Panc1 (cell line): Measurements from ENCODE around the gene P2RY11.

Experiments
- POLR2AphosphoS5 ChIP-seq: IDR thresholded peaks from 2 replicates; pipeline ENCODE4 v1.6.1; 2012; ENCODE audit warnings: mild to moderate bottlenecking, low read depth, low read length, moderate library complexity
- TF ChIP-seq, protein P1 (sequence below): fragments of 450-650 bp; IDR thresholded peaks from 2 replicates; pipeline ENCODE4 v1.5.1; 2017; ENCODE audit warnings: mild to moderate bottlenecking
- TF ChIP-seq, protein P2 (sequence below), 2 experiments: IDR thresholded peaks; 2 replicates each; pipeline ENCODE4 v1.6.1; 2011 to 2012; ENCODE audit warnings: low read depth in 2 of 2, control low read depth in 1 of 2, low read length in 1 of 2, mild to moderate bottlenecking in 1 of 2, moderate library complexity in 1 of 2; ENCODE audit not compliant: insufficient read depth in 1 of 2

DNA sequence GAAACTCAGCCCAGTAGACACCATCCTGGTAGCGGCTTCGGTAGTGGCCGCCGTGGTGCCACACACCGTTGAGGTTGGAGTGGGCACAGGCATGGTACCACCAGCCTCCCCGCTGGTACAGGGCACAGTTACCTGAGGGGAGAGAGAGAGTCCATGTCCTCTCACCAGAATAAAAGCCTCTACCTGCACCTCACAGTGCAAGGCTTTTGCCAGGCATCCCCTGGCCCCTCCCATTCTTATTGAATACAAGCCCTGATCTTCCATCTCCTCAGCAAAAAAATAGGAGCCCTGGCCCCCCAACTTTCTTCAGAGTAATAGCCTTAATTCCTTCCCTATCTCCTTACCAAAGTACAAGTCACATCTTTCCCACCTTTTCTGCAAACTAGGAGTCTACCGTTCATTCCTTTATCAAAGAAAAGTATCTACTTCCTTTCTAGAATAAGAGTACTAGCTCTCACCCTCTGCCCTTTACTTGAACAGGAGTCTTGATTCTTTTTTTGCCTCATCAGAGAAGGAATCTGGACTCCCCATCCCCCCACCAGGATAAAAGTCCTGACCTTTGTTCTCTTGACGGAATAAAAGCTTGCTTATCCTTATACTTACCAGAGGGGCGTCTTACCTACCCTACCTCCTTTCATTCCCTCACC, 18.7 kb upstream of the P2RY11 start:
- TF ChIP-seq, protein P1, sequence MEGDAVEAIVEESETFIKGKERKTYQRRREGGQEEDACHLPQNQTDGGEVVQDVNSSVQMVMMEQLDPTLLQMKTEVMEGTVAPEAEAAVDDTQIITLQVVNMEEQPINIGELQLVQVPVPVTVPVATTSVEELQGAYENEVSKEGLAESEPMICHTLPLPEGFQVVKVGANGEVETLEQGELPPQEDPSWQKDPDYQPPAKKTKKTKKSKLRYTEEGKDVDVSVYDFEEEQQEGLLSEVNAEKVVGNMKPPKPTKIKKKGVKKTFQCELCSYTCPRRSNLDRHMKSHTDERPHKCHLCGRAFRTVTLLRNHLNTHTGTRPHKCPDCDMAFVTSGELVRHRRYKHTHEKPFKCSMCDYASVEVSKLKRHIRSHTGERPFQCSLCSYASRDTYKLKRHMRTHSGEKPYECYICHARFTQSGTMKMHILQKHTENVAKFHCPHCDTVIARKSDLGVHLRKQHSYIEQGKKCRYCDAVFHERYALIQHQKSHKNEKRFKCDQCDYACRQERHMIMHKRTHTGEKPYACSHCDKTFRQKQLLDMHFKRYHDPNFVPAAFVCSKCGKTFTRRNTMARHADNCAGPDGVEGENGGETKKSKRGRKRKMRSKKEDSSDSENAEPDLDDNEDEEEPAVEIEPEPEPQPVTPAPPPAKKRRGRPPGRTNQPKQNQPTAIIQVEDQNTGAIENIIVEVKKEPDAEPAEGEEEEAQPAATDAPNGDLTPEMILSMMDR: no peak
- TF ChIP-seq, protein P2, sequence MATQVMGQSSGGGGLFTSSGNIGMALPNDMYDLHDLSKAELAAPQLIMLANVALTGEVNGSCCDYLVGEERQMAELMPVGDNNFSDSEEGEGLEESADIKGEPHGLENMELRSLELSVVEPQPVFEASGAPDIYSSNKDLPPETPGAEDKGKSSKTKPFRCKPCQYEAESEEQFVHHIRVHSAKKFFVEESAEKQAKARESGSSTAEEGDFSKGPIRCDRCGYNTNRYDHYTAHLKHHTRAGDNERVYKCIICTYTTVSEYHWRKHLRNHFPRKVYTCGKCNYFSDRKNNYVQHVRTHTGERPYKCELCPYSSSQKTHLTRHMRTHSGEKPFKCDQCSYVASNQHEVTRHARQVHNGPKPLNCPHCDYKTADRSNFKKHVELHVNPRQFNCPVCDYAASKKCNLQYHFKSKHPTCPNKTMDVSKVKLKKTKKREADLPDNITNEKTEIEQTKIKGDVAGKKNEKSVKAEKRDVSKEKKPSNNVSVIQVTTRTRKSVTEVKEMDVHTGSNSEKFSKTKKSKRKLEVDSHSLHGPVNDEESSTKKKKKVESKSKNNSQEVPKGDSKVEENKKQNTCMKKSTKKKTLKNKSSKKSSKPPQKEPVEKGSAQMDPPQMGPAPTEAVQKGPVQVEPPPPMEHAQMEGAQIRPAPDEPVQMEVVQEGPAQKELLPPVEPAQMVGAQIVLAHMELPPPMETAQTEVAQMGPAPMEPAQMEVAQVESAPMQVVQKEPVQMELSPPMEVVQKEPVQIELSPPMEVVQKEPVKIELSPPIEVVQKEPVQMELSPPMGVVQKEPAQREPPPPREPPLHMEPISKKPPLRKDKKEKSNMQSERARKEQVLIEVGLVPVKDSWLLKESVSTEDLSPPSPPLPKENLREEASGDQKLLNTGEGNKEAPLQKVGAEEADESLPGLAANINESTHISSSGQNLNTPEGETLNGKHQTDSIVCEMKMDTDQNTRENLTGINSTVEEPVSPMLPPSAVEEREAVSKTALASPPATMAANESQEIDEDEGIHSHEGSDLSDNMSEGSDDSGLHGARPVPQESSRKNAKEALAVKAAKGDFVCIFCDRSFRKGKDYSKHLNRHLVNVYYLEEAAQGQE (IDR thresholded peaks at IDR 0.05; ENCODE audit: insufficient read depth in 1 of 2, low read depth in 2 of 2, low read length in 1 of 2): no peak
- no peak for TF ChIP-seq POLR2AphosphoS5
